NB4 (cell line): ENCODE measurements around the gene DLGAP4.

Source experiments
- CTCF ChIP-seq: IDR thresholded peaks from one replicate; pipeline ENCODE4 v1.5.1; 2012; ENCODE audit warnings: low read depth, low read length
- MYC ChIP-seq: IDR thresholded peaks from 2 replicates; pipeline ENCODE4 v1.6.1; 2011; ENCODE audit warnings: low read depth, low read length
- POLR2A ChIP-seq: IDR thresholded peaks from 2 replicates; pipeline ENCODE4 v1.6.1; 2011; ENCODE audit warnings: mild to moderate bottlenecking; ENCODE audit not compliant: insufficient read length; ENCODE audit errors: extremely low read depth

- no peak for TF ChIP-seq CTCF
- TF ChIP-seq POLR2A: no peak
- no peak for TF ChIP-seq MYC
Measured at GRCh38 chr20:36305602-36306551, at the start of gene DLGAP4.
